Liver (tissue), 9 donors: ENCODE data around the gene WDCP. TPM values are rescaled to one million over a fixed set of nuclear protein-coding genes. Genes with fewer than 3 reads are reported as not detected.

ENCODE experiments used
- DNase-seq: peaks from one replicate; pipeline ENCODE4 v3.0.0-alpha.2; 2017; ENCODE audit warnings: low spot score
- H3K27ac ChIP-seq, 2 donors: one replicate each; pipeline ENCODE4 v1.7.0; 2013; ENCODE audit warnings: inconsistent platforms in 2 of 2, low read length in 2 of 2, control low read depth in 1 of 2, low read depth in 1 of 2, mild to moderate bottlenecking in 1 of 2
- H3K27me3 ChIP-seq, 4 donors: one replicate each; pipeline versions ENCODE4 v1.6.1 to v1.7.0; 2013; ENCODE audit warnings: low read length in 3 of 4, inconsistent platforms in 1 of 4, mild to moderate bottlenecking in 1 of 4, moderate library complexity in 1 of 4; ENCODE audit not compliant: control insufficient read depth in 4 of 4, insufficient read depth in 4 of 4
- H3K36me3 ChIP-seq, 4 donors: one replicate each; pipeline versions ENCODE4 v1.6.1 to v1.7.0; 2013; ENCODE audit warnings: low read length in 3 of 4, mild to moderate bottlenecking in 3 of 4, low read depth in 1 of 4, moderate library complexity in 1 of 4; ENCODE audit not compliant: control insufficient read depth in 4 of 4, insufficient read depth in 3 of 4
- H3K4me1 ChIP-seq, 4 donors: one replicate each; pipeline versions ENCODE4 v1.6.1 to v1.7.0; 2013; ENCODE audit warnings: low read length in 3 of 4, mild to moderate bottlenecking in 3 of 4, moderate library complexity in 1 of 4; ENCODE audit not compliant: control insufficient read depth in 4 of 4, insufficient read depth in 4 of 4
- H3K4me3 ChIP-seq, 3 donors: one replicate each; pipeline versions ENCODE4 v1.6.1 to v1.7.0; 2013; ENCODE audit warnings: low read length in 3 of 3, control low read depth in 1 of 3, low read depth in 1 of 3, mild to moderate bottlenecking in 1 of 3
- H3K9ac ChIP-seq, 2 donors: one replicate each; pipeline ENCODE4 v1.7.0; 2013; ENCODE audit warnings: low read length in 2 of 2, mild to moderate bottlenecking in 2 of 2, moderate library complexity in 2 of 2, control low read depth in 1 of 2, low read depth in 1 of 2
- H3K9me3 ChIP-seq, 4 donors: one replicate each; pipeline versions ENCODE4 v1.6.1 to v1.7.0; 2013; ENCODE audit warnings: low read length in 3 of 4; ENCODE audit not compliant: control insufficient read depth in 4 of 4
- EGR1 ChIP-seq, 2 donors: IDR thresholded peaks; 2 replicates each; pipeline ENCODE4 v1.6.1; 2016 to 2018; ENCODE audit warnings: antibody characterized with exemption in 2 of 2, low read depth in 2 of 2
- FOXA1 ChIP-seq: IDR thresholded peaks from 2 replicates; pipeline ENCODE4 v1.6.1; 2016; ENCODE audit warnings: antibody characterized with exemption
- FOXA2 ChIP-seq: IDR thresholded peaks from 2 replicates; pipeline ENCODE4 v1.6.1; 2016; ENCODE audit warnings: antibody characterized with exemption
- HNF4A ChIP-seq, 2 donors: conservative IDR thresholded peaks; 2 replicates each; pipeline ENCODE4 v1.6.1; 2016; ENCODE audit warnings: antibody characterized with exemption in 2 of 2, mild to moderate bottlenecking in 2 of 2
- HNF4G ChIP-seq: IDR thresholded peaks from 2 replicates; pipeline ENCODE4 v1.6.1; 2016; ENCODE audit warnings: antibody characterized with exemption
- JUND ChIP-seq, 2 donors: IDR thresholded peaks; 2 replicates each; pipeline ENCODE4 v1.6.1; 2016; ENCODE audit warnings: antibody characterized with exemption in 2 of 2
- NR2F2 ChIP-seq: IDR thresholded peaks from 2 replicates; pipeline ENCODE4 v1.6.1; 2016; ENCODE audit warnings: antibody characterized with exemption
- RAD21 ChIP-seq, 2 donors: IDR thresholded peaks; 2 replicates each; pipeline ENCODE4 v1.6.1; 2016; ENCODE audit warnings: antibody characterized with exemption in 2 of 2, mild to moderate bottlenecking in 2 of 2
- RXRA ChIP-seq, 2 donors: IDR thresholded peaks; 2 replicates each; pipeline ENCODE4 v1.6.1; 2017 to 2018; ENCODE audit warnings: antibody characterized with exemption in 2 of 2, mild to moderate bottlenecking in 1 of 2
- SP1 ChIP-seq: IDR thresholded peaks from 2 replicates; pipeline ENCODE4 v1.6.1; 2018; ENCODE audit warnings: antibody characterized with exemption, mild to moderate bottlenecking
- TAF1 ChIP-seq: conservative IDR thresholded peaks from 2 replicates; pipeline ENCODE4 v1.6.1; 2016; ENCODE audit warnings: antibody characterized with exemption, mild to moderate bottlenecking
- YY1 ChIP-seq: IDR thresholded peaks from 2 replicates; pipeline ENCODE4 v1.6.1; 2016; ENCODE audit warnings: antibody characterized with exemption, mild to moderate bottlenecking
- WGBS: extraction: QIAGEN DNeasy Blood & Tissue Kit; methylation state at CpG from one replicate; pipeline ENCODE4 v1.1.7; 2013; 5-methylcytosine and 5-hydroxymethylcytosine counted together
- polyA plus RNA-seq, 2 donors: library from polyadenylated mRNA; stranded (reverse) in 1 of 2; unstranded in 1 of 2; fragments of 200-250 nt in 1 of 2; fragments of >200 nt in 1 of 2; fragmentation: Nextera tagmentation in 1 of 2; extraction: Ambion mirVana in 1 of 2; gene quantifications; one replicate each; pipeline versions ENCODE4 v1.2.1 to v1.2.3, GENCODE V29; 2013 to 2015
- total RNA-seq, 2 donors: library from RNA; depleted of rRNA; stranded (reverse); fragments of >200 nt; gene quantifications; one replicate each; pipeline ENCODE4 v1.2.3, GENCODE V29; 2014
- TF ChIP-seq, protein P1 (sequence below): IDR thresholded peaks from 2 replicates; pipeline ENCODE4 v1.6.1; 2016; ENCODE audit warnings: antibody characterized with exemption
- TF ChIP-seq, protein P2 (sequence below): fragments of 150-350 bp; IDR thresholded peaks from 2 replicates; pipeline ENCODE4 v1.5.1; 2017; ENCODE audit warnings: improper control_type of control experiment, low read depth, low read length; ENCODE audit not compliant: missing input control
- TF ChIP-seq, protein P3 (sequence below): IDR thresholded peaks from 2 replicates; pipeline ENCODE4 v1.6.1; 2016; ENCODE audit warnings: antibody characterized with exemption
- donor health status: healthy.
- donor health status: healthy.
- donor health status: healthy.
- donor health status: healthy.
- donor health status: healthy.

WDCP gene
- total and polyA plus RNA-seq, 4 donors = 2.0 to 6.0 (median 4.4) TPM

DNA sequence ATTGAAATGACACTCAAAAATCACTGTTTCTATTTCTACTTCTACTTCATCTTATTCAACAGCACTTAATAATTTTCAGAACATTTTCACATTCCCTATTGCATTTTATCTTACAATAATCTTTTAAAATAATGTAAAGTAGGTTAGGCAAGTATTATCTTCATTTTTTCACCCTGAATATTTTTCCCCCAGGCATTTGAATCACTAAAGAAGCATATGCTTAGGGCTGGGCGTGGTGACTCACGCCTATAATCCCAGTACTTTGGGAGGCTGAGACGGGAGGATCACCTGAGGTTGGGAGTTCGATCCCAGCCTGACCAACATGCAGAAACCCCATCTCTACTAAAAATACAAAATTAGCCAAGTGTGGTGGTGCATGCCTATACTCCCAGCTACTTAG, 6.7 kb downstream of the WDCP start:
- H3K4me3 ChIP-seq = no peak overlapping the region
- TF ChIP-seq NR2F2 (no peak), SP1 (no peak), HNF4A (conservative IDR thresholded peaks at IDR 0.05) (no peak), FOXA1 (no peak), TAF1 (no peak), FOXA2 (no peak), RAD21 (IDR thresholded peaks at IDR 0.05) (no peak), RXRA (IDR thresholded peaks at IDR 0.05) (no peak), HNF4G (no peak)
- TF ChIP-seq, protein P1, sequence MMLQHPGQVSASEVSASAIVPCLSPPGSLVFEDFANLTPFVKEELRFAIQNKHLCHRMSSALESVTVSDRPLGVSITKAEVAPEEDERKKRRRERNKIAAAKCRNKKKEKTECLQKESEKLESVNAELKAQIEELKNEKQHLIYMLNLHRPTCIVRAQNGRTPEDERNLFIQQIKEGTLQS = no peak
- TF ChIP-seq, protein P2, sequence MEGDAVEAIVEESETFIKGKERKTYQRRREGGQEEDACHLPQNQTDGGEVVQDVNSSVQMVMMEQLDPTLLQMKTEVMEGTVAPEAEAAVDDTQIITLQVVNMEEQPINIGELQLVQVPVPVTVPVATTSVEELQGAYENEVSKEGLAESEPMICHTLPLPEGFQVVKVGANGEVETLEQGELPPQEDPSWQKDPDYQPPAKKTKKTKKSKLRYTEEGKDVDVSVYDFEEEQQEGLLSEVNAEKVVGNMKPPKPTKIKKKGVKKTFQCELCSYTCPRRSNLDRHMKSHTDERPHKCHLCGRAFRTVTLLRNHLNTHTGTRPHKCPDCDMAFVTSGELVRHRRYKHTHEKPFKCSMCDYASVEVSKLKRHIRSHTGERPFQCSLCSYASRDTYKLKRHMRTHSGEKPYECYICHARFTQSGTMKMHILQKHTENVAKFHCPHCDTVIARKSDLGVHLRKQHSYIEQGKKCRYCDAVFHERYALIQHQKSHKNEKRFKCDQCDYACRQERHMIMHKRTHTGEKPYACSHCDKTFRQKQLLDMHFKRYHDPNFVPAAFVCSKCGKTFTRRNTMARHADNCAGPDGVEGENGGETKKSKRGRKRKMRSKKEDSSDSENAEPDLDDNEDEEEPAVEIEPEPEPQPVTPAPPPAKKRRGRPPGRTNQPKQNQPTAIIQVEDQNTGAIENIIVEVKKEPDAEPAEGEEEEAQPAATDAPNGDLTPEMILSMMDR = no peak
- H3K9ac ChIP-seq = no peak overlapping the region
- no peak overlapping the region for H3K27ac ChIP-seq
- H3K9me3 ChIP-seq = no peaks in the 10 kb centered on the region
- WGBS = 97% methylated on average over 4 of the region's 4 CpGs
- H3K4me1 ChIP-seq = no peaks in the 10 kb centered on the region
- no peaks in the 10 kb centered on the region for H3K27me3 ChIP-seq
- peaks cover 7 to 22% (median 12%) of the 10 kb centered on the region in 4 donors for H3K36me3 ChIP-seq
- no peak for DNase-seq

DNA sequence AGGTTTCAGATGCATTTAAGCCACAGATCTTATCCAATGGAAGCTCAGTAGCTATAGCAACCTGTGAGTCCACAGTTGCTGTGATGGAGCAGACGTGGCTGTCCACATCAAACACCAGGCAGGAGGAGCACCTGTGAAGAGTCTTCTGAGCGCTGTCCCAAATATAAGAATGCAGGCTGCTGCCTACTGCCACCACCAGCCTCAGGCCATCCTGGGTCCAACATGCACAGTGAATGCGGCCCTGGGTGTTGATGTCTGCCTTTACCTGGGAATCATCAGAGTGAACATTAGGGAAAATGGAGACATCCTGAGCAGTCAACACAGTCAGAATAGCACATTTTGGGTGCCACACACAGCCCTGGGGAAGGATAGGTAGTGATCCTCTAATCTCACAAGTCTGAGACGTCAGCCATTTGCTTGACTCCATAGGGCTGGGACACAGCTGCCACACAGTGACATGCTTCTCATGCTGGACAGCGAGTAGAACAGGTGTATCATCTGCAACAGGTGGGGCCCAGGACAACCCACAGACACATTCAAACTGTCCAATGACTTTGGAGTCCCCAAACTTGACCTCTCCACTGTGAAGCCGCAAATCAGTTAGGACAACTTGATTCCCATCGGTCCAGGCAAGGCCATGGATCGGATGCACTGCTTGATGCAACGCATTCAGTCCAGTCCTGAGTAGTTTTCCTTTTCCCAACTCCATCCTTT, 8.2 kb downstream of the WDCP start:
- DNase-seq = no peak
- WGBS = 87% methylated on average over 9 of the region's 9 CpGs
- Histone ChIP-seq H3K9me3 (no peaks in the 10 kb centered on the region), H3K4me1 (no peaks in the 10 kb centered on the region), H3K36me3 (peaks cover 7 to 22% (median 12%) of the 10 kb centered on the region in 4 donors), H3K27ac (no peak overlapping the region), H3K4me3 (no peak overlapping the region), H3K9ac (no peak overlapping the region), H3K27me3 (no peaks in the 10 kb centered on the region)
- TF ChIP-seq HNF4G (no peak), FOXA2 (no peak), NR2F2 (no peak), YY1 (no peak), EGR1 (IDR thresholded peaks at IDR 0.05; ENCODE audit: low read depth in 2 of 2) (no peak), RAD21 (IDR thresholded peaks at IDR 0.05) (no peak), JUND (IDR thresholded peaks at IDR 0.05) (no peak), SP1 (no peak)
- TF ChIP-seq, protein P2 = no peak
- TF ChIP-seq, protein P3, sequence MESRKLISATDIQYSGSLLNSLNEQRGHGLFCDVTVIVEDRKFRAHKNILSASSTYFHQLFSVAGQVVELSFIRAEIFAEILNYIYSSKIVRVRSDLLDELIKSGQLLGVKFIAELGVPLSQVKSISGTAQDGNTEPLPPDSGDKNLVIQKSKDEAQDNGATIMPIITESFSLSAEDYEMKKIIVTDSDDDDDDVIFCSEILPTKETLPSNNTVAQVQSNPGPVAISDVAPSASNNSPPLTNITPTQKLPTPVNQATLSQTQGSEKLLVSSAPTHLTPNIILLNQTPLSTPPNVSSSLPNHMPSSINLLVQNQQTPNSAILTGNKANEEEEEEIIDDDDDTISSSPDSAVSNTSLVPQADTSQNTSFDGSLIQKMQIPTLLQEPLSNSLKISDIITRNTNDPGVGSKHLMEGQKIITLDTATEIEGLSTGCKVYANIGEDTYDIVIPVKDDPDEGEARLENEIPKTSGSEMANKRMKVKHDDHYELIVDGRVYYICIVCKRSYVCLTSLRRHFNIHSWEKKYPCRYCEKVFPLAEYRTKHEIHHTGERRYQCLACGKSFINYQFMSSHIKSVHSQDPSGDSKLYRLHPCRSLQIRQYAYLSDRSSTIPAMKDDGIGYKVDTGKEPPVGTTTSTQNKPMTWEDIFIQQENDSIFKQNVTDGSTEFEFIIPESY = no peak
- TF ChIP-seq, protein P1 = no peak
